Tibial artery (tissue), 4 donors: ENCODE data around the gene NAT14.

ENCODE experiments used
- DNase-seq, 2 donors: peaks; one replicate each; pipeline ENCODE4 v3.0.0-alpha.2; 2019
- H3K27ac ChIP-seq, 2 donors: fragments of 200-600 bp; sonication (generic) in 1 of 2; 1 replicate in 1 of 2; 2 replicates in 1 of 2; pipeline ENCODE4 v1.5.1; 2018 to 2019; ENCODE audit warnings: mild to moderate bottlenecking in 1 of 2
- H3K27me3 ChIP-seq, 2 donors: fragments of 200-600 bp; sonication (generic) in 1 of 2; one replicate each; pipeline versions ENCODE4 v1.5.1 to v1.6.0; 2016 to 2019
- H3K36me3 ChIP-seq, 3 donors: fragments of 200-600 bp; sonication (generic) in 2 of 3; one replicate each; pipeline ENCODE4 v1.5.1; 2016 to 2019; ENCODE audit warnings: mild to moderate bottlenecking in 2 of 3
- H3K4me1 ChIP-seq, 4 donors: fragments of 200-600 bp; sonication (generic) in 2 of 4; 1 replicate in 3 of 4; 2 replicates in 1 of 4; pipeline ENCODE4 v1.5.1; 2016 to 2019
- H3K4me3 ChIP-seq, 2 donors: fragments of 200-600 bp; sonication (generic) in 1 of 2; 1 replicate in 1 of 2; 2 replicates in 1 of 2; pipeline ENCODE4 v1.5.1; 2018 to 2019; ENCODE audit warnings: mild to moderate bottlenecking in 2 of 2
- H3K9me3 ChIP-seq, 3 donors: fragments of 200-600 bp; sonication (generic) in 1 of 3; one replicate each; pipeline ENCODE4 v1.5.1; 2016 to 2019
- intact Hi-C: fragments of 100-400 bp; cut with DNase I; formaldehyde crosslinking; loops from one replicate; pipeline ENCODE4 v1.15.0; 2023; ENCODE audit warnings: low total_unique reads
- TF ChIP-seq, protein P1 (sequence below), 2 experiments: fragments of 200-600 bp in 1 of 2; fragments of 450-650 bp in 1 of 2; IDR thresholded peaks; one replicate each; pipeline ENCODE4 v1.5.1; 2017 to 2019; ENCODE audit warnings: antibody characterized with exemption in 2 of 2, mild to moderate bottlenecking in 1 of 2, moderate library complexity in 1 of 2

NAT14 gene

DNA sequence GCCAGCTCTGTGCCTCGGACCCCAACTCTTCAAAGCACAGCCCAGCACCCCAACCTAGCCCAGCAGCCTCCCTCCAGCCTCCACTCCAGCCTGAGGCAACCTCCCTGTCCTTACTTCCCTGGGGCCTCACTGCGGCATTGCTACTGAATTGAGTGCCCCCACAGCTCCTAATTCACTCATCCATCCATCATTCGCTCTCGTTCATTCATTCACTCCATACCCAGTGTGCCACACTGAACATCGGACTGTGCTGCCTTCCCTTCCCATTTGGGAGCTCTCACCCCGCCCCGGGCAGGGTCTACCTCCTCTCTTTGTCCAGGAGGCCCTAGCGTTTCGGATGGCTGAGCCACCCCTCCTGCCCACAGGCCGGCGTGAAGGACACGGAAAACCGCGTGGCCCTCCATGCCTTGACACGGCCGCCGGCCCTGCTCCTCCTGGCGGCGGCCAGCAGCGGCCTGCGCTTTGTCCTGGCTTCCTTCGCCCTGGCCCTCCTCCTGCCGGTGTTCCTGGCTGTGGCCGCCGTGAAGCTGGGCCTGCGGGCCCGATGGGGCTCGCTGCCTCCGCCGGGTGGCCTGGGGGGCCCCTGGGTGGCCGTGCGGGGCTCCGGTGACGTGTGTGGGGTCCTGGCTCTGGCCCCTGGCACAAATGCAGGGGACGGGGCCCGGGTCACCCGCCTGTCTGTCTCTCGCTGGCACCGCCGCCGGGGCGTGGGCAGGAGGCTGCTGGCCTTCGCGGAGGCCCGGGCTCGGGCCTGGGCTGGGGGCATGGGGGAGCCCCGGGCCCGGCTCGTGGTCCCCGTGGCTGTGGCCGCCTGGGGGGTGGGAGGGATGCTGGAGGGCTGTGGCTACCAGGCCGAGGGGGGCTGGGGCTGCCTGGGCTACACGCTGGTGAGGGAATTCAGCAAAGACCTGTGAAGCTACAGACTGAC, 1.3 kb downstream of the NAT14 start:
- Histone ChIP-seq H3K4me3 (peak overlapping the region in 1 of 2 donors; percentile 6), H3K4me1 (peaks cover 0 to 61% (median 37%) of the 10 kb centered on the region in 4 donors), H3K27me3 (peaks cover 0 to 76% of the 10 kb centered on the region in 2 donors), H3K9me3 (no peaks in the 10 kb centered on the region), H3K27ac (peak overlapping the region; percentile 60 to 86), H3K36me3 (peaks cover 11 to 28% (median 28%) of the 10 kb centered on the region in 3 donors)
- TF ChIP-seq, protein P1, sequence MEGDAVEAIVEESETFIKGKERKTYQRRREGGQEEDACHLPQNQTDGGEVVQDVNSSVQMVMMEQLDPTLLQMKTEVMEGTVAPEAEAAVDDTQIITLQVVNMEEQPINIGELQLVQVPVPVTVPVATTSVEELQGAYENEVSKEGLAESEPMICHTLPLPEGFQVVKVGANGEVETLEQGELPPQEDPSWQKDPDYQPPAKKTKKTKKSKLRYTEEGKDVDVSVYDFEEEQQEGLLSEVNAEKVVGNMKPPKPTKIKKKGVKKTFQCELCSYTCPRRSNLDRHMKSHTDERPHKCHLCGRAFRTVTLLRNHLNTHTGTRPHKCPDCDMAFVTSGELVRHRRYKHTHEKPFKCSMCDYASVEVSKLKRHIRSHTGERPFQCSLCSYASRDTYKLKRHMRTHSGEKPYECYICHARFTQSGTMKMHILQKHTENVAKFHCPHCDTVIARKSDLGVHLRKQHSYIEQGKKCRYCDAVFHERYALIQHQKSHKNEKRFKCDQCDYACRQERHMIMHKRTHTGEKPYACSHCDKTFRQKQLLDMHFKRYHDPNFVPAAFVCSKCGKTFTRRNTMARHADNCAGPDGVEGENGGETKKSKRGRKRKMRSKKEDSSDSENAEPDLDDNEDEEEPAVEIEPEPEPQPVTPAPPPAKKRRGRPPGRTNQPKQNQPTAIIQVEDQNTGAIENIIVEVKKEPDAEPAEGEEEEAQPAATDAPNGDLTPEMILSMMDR (IDR thresholded peaks at IDR 0.05): no peak
- intact Hi-C loops: no loop called here
- no peak for DNase-seq

DNA sequence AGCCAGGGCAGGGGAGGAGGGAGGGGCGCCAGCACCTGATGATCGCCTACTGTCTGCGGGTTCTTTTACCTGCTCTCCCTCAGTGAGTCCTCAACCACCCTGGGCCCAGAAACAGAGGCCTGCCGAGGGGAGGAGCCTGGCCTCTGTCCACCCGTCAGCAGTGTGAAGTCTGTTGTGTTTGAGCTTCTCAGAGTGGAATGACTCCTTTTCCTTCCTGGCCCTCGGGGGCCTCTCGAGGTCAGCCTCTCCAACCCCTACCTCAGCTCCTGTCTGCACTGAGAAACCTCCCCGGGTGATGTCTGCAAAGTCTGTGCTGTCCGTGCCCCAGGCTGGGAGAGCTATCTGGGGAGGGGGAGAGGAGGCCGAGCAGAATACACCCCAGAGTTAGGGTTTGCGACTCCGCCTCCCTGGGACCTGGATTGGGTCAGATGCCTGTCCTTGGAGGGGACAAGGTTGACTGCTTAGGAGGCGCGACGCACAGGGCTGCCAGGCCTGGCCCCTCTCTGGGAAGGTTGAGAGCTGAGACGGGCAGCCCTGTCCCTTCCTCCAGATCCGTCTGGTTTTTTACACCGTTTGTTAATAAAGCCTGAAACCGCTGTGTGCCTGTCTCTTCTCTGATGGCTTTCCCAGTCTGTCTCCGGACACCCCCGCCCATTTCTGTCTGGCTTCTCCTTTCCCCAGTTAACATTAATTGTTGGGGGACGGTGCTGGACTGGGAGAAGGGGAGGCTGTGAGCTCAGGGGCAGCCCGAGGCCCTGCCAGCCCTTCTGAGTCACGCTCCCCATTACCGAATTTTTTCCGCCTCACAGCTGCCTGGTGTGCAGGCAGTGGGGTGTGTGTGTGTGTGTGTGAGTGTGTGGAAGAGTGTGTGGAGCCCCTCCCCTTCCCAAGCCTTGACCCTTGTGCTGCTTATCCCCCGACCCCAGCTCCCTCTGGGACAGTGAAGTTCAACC, 2.3 kb downstream of the NAT14 start:
- Histone ChIP-seq H3K36me3 (peaks cover 8 to 19% (median 18%) of the 10 kb centered on the region in 3 donors), H3K4me3 (peak overlapping the region in 1 of 2 donors; percentile 6), H3K9me3 (no peaks in the 10 kb centered on the region), H3K27me3 (peaks cover 0 to 83% of the 10 kb centered on the region in 2 donors), H3K4me1 (peaks cover 0 to 62% (median 40%) of the 10 kb centered on the region in 4 donors), H3K27ac (peak overlapping the region; percentile 60 to 86)
- TF ChIP-seq, protein P1 (IDR thresholded peaks at IDR 0.05): no peak
- intact Hi-C loops: no loop called here
- DNase-seq: peak; percentile 77 to 88

DNA sequence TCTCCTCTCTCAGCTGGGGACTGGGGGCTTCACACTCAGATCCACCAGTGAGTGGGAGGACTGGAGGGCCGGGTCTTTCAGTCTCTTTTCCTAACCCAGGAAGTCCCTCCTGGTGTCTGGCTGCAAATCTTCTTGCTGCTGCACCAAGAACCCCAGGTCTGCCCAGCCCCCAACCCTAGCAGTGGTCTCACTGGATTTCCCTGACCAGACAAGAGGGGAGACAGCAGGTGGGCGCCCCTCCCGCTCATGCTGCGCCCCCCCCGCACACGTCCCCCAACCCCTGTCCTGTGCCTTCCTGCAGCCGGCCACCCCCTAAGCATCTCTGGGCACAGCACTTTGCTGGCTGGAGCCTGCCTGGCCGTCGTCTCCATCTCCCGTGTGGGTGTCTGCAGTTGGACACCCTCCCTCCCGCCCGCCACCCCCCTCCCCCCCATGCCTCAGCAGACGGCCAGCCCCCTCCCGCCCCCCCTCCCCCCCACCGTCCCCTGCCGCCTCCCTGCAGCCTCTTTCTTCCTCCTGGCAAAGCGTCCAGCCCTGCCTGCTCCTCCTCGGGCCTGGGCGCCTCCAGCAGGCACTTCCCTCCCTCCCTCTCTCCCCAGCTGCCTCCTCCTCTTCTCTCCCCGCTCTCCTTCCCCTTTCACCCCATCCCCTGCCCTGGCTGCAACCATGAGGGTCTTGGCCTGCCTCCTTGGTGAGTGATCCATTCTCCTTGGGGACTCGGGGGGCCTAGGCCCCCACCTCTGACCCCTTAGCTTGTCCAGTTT, 3.1 kb downstream of the NAT14 start, which contains the start of gene SSC5D:
SSC5D (plus strand) TSS at position 513 of the 764 bp plus-strand sequence; CDS start at position 667, 154 bp downstream.
- intact Hi-C loops: no loop called here
- H3K4me3 ChIP-seq: peak within 1 kb of the TSS in 1 of 2 donors; percentile 38

DNA sequence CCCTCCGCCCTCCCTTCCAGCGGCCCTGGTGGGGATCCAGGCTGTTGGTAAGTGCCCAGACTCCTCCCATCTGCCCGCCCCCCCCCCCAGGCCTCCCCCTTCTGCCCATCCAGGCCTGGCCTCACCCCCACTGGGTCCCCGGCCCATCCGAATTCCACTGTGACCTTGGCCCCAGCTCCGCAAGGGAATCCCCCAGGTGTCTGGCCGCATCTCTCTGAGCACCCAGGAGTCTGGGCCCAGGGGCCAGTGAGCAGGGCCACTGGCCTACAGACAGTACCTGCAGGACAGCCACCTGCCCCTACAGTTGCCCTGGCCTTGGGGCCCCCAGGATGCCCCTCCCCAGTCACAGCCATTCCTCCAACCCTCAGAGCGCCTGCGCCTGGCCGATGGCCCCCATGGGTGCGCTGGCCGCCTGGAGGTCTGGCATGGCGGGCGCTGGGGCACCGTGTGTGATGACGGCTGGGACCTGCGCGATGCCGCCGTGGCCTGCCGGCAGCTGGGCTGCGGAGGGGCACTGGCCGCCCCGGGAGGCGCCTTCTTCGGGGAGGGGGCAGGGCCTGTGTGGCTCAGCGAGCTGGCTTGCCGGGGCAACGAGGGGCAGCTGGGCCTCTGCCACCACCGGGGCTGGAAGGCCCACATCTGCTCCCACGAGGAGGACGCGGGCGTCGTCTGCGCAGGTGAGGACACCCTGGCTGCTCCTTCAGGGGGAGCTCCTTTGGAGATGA, 4.2 kb downstream of the NAT14 start:
- peak overlapping the region; percentile 33 to 86 for H3K27ac ChIP-seq
- DNase-seq: no peak
- intact Hi-C loops: no loop called here
- peak overlapping the region in 1 of 2 donors; percentile 38 for H3K4me3 ChIP-seq
- no peaks in the 10 kb centered on the region for H3K36me3 ChIP-seq
- peaks cover 0 to 83% of the 10 kb centered on the region in 2 donors for H3K27me3 ChIP-seq
- no peaks in the 10 kb centered on the region for H3K9me3 ChIP-seq
- TF ChIP-seq, protein P1 (IDR thresholded peaks at IDR 0.05): no peak
- H3K4me1 ChIP-seq: peaks cover 0 to 67% (median 40%) of the 10 kb centered on the region in 4 donors

More for the DNA sequence above, 3.1 kb downstream of the NAT14 start, which contains the start of gene SSC5D:
- TF ChIP-seq, protein P1 (IDR thresholded peaks at IDR 0.05): no peak
- Histone ChIP-seq H3K27me3 (peaks cover 0 to 83% of the 10 kb centered on the region in 2 donors), H3K27ac (peak within 1 kb of the TSS; percentile 60 to 86), H3K9me3 (no peaks in the 10 kb centered on the region), H3K4me1 (peaks cover 0 to 64% (median 42%) of the 10 kb centered on the region in 4 donors), H3K36me3 (peaks cover under 1 to 10% (median 10%) of the 10 kb centered on the region in 3 donors)
- no peak for DNase-seq
